ENCODE measurements around the gene PRKAR2B. TPM values are rescaled to one million over a fixed set of nuclear protein-coding genes. Genes with fewer than 3 reads are reported as not detected.
"Not testable (repeated sequence)": the region's sequence is repeated elsewhere in the genome, so short reads cannot be mapped to it uniquely, and the experiment has no call there.

The PRKAR2B gene
- total RNA-seq, 2 experiments from 2014 or later = 0.97 to 1.2 TPM

- ChIA-PET POLR2A (no interaction called here), CTCF (interaction anchor here (1.6 to 1.7 kb wide), 2 partner anchors 31 to 244 kb away, joined by 3 to 7 read pairs; no protein-coding TSS in a partner anchor)
Observed at GRCh38 chr7:107148721-107149120, 104.2 kb downstream of the PRKAR2B start.

GRCh38 chr7:107149863-107150262 is 105.4 kb downstream of the PRKAR2B start:
- POLR2A ChIA-PET = no interaction called here
- CTCF ChIA-PET = interaction anchor here (0.6 kb wide), 1 partner anchor 122 kb away, joined by 4 read pairs; no protein-coding TSS in a partner anchor

- CTCF ChIA-PET = interaction anchor here (0.7 to 1.1 kb wide), 3 partner anchors 23 to 363 kb away, joined by 3 read pairs; no protein-coding TSS in a partner anchor
- POLR2A ChIA-PET = no interaction called here
Observed at GRCh38 chr7:107150375-107151073, 106.0 kb downstream of the PRKAR2B start.

GRCh38 chr7:107151538-107151937 is 107.0 kb downstream of the PRKAR2B start:
- CTCF ChIA-PET = interaction anchor here (0.6 to 1.7 kb wide), 3 partner anchors 22 to 359 kb away, joined by 3 to 8 read pairs (median 5); no protein-coding TSS in a partner anchor
- POLR2A ChIA-PET = no interaction called here

GRCh38 chr7:107152011-107152410 is 107.5 kb downstream of the PRKAR2B start:
- POLR2A ChIA-PET = no interaction called here
- CTCF ChIA-PET = interaction anchor here (0.6 to 1.7 kb wide), 2 partner anchors 163 to 359 kb away, joined by 5 to 8 read pairs; no protein-coding TSS in a partner anchor

GRCh38 chr7:107154826-107155225 is 110.3 kb downstream of the PRKAR2B start:
- CTCF ChIA-PET = no interaction called here

GRCh38 chr7:107155726-107156125 is 111.2 kb downstream of the PRKAR2B start:
- POLR2A ChIA-PET, CTCF ChIA-PET: not testable (repeated sequence)

More at GRCh38 chr7:107154826-107155225, 110.3 kb downstream of the PRKAR2B start:
- POLR2A ChIA-PET = no interaction called here

GRCh38 chr7:107157091-107157490 is 112.6 kb downstream of the PRKAR2B start:
- ChIA-PET POLR2A (no interaction called here), CTCF (no interaction called here)

- ChIA-PET POLR2A (no interaction called here), CTCF (no interaction called here)
Observed at GRCh38 chr7:107158028-107158427, 113.5 kb downstream of the PRKAR2B start.

GRCh38 chr7:107160389-107160788 is 115.9 kb downstream of the PRKAR2B start:
- ChIA-PET CTCF (no interaction called here), POLR2A (no interaction called here)

- POLR2A ChIA-PET = no interaction called here
- CTCF ChIA-PET = no interaction called here
Observed at GRCh38 chr7:107161415-107161814, 116.9 kb downstream of the PRKAR2B start.

- ChIA-PET CTCF (no interaction called here), POLR2A (no interaction called here)
Observed at GRCh38 chr7:107162475-107162874, 118.0 kb downstream of the PRKAR2B start.

- ChIA-PET CTCF (no interaction called here), POLR2A (no interaction called here)
Observed at GRCh38 chr7:107164092-107164491, 119.6 kb downstream of the PRKAR2B start.

GRCh38 chr7:107165341-107165740 is 120.8 kb downstream of the PRKAR2B start:
- ChIA-PET POLR2A (no interaction called here), CTCF (no interaction called here)

GRCh38 chr7:107166736-107167426 is 122.4 kb downstream of the PRKAR2B start:
- POLR2A ChIA-PET = interaction anchor here (0.7 kb wide), 1 partner anchor 461 kb away, joined by 7 read pairs; no protein-coding TSS in a partner anchor
- CTCF ChIA-PET = no interaction called here

- ChIA-PET POLR2A (interaction anchor here (0.6 to 1.7 kb wide), 6 partner anchors 188 to 882 kb away, joined by 3 to 8 read pairs (median 4); partner anchors contain the start of genes COG5, DUS4L and NAMPT), CTCF (interaction anchor here (0.6 to 1.1 kb wide), 4 partner anchors 389 to 512 kb away, joined by 3 to 5 read pairs (median 3); no protein-coding TSS in a partner anchor)
Observed at GRCh38 chr7:107167483-107168232, 123.2 kb downstream of the PRKAR2B start.

- ChIA-PET CTCF (interaction anchor here (0.6 to 1.8 kb wide), 6 partner anchors 9 to 511 kb away, joined by 3 to 5 read pairs (median 3); no protein-coding TSS in a partner anchor), POLR2A (interaction anchor here (0.6 to 1.7 kb wide), 10 partner anchors 12 to 883 kb away, joined by 3 to 8 read pairs (median 3); partner anchors contain the start of genes COG5, DUS4L and NAMPT)
Observed at GRCh38 chr7:107168233-107169119, 124.0 kb downstream of the PRKAR2B start, which contains the start of gene HBP1. Gene HBP1 (plus strand): TSS chr7:107169003. CDS start chr7:107179894, 10,891 bp downstream.

Data from activated CD8-positive, alpha-beta memory T cell treated with anti-CD3 and anti-CD28 coated beads for 36 hours (primary cell).